ENCODE data around the gene C1QTNF2.

C1QTNF2 gene
- total RNA-seq = 0 to 0.07 reads per million in 2 donors

GRCh38 chr5:160369990-160370712 lies at the start of gene C1QTNF2:
Gene C1QTNF2 (minus strand): TSS chr5:160370626. CDS start chr5:160355011, 15,615 bp downstream.
- no peak for DNase-seq

- DNase-seq = no peak
These were observed 49.8 kb upstream of the C1QTNF2 start for GRCh38 chr5:160420331-160420610.

- DNase-seq = no peak
These were observed 49.3 kb upstream of the C1QTNF2 start for GRCh38 chr5:160419458-160420330.

DNA sequence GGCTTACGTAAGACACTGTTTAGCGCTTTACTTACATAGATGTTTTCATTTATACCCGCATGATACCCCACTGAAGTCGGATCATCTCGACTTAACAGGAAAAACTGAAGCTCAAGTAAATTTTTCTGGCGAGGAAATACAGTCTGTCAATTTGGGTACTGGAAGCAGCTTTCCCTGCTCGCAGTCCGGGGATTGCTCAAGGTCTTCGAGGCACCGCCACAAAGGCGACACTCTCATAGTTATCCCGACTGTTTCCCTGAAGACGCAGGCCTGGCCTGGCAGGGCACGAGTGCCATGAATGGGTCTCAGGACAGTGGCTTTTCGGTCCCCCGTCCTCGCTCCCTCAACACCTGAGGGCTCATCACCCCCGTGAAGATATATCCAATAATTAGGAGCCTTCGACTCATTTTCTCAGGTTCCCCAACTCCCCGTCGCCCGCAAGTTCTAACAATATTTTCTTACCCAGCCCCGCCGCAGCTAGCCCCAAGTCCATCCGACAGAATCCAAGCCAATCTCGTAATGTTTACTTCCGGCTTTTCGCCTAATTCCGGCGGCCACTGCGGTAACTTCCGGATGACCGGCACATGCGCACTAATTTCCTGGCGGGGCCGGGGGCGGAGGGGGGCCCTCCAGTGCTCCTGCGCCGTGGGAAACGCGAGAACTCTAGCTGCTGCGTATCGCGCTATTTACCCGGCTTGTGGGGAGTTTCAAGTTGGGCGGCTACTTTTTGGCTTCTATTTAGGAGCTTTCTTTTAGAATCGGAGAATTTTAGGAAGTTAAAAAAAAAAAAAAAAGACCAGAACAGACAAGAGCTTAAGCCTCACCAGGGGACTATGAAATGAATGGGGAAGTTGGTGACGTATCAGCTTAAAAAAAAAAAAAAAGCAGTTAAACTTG lies 48.4 kb upstream of the C1QTNF2 start, which contains the start of gene SLU7:
Gene SLU7 (minus strand): TSS at position 521 of the 897 bp plus-strand sequence. CDS start 3,787 bp downstream, outside the sequence.
- DNase-seq = peak; percentile 86

GRCh38 chr5:160399402-160400353 lies 29.3 kb upstream of the C1QTNF2 start, which contains the start of gene FAM200C:
Gene FAM200C (minus strand): TSS chr5:160400054. CDS start chr5:160395490, 4,564 bp downstream.
- DNase-seq = peak; percentile 43

- no peak for DNase-seq
These were observed 28.4 kb upstream of the C1QTNF2 start for GRCh38 chr5:160398806-160399205.

DNA sequence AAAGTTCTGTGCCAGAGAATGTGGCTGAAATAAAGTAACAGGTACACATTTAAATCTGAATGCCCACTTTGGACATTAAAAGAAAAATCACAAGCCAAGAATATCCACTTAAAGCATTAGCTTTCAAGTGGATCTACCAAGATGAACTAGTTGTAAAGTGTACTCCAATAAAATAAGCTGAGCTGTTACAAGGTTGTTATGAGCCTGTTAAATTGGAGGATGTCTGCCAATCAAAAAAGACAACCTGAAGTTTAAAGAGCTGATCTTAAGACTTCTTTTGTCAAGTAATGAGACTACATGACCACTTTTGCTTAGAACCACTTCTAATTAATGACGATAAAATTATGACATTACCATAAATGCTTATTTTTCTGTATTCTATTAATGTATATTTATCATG lies 27.1 kb upstream of the C1QTNF2 start:
- no peak for DNase-seq

DNA sequence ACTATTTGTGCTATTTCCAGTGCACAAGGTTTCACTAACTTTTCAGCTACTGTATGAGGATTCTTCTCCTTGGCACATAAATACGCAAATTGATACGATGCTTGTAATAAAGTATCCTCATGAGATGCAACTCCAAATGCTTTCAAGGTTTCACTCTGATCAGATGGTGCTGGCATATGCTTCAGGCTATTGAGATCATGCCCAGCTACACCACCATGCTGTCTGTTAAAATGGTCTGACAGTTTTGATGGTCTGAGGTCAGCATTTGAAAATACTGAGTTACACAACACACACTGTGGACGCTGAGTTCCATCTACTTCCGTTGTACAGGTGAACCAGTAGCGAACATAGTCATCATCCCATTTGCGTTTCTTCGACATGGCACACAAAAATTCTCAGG lies 24.7 kb upstream of the C1QTNF2 start:
- DNase-seq = no peak

DNA sequence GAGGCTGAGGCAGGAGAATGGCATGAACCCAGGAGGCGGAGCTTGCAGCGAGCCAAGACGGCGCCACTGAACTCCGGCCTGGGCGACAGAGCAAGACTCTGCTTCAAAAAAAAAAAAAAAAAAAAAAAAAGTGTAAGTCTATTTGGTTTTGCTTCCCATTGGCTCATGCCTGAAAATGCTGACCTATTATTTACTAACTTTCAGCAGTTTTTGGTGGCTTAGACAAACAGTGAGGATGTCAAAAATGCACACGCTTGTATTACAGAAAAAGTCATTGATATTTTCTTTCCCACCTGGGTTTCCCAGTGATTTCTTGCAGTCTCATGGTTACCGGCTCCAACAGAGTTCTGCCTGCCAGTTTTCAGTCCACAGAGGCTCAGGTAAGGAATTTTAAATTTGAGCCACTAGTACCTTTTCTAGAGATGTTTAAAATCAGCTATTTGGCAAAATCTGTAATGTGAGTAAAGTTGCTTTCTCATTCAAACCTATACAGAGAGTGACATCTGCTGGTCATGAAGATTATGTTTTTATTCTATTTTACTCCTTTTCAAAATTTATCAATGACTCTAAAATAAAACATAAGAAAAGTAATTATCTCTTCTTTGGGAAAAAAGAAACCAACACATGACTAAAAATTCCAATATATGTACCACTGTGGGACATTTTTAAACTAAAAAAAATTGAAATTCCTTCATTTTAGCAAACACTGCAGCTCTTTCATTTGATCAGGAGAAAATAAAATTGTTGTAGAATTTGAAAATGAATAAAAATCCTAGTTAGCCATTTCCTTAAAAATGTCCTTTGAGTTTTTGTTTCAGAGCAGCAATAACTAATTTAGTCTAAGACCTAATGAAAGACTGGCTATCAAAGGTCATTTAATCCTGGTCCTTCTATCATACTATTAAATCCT lies 20.6 kb upstream of the C1QTNF2 start:
- no peak for DNase-seq

GRCh38 chr5:160387445-160387844 lies 17.0 kb upstream of the C1QTNF2 start:
- DNase-seq = no peak

DNA sequence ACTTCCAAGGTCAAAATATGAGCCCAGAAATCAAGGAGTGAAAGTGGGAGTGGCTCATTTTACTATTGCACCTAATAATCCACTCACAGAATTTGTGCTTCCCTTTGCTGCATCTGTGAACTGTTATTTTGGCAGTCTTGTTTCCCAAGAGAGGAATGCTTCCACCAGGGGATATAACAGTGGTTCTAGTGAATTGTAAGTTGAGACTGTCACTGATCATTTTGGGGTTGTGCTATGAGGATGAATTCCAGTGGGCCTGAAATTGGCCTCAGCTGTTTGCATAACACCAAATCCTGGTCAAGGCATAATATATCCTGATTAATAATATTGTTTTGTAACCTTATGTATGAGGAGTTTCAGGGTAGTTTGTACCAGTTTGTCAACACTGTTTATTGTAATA lies 15.1 kb upstream of the C1QTNF2 start:
- DNase-seq = no peak

GRCh38 chr5:160384681-160385080 lies 14.3 kb upstream of the C1QTNF2 start:
- no peak for DNase-seq

DNA sequence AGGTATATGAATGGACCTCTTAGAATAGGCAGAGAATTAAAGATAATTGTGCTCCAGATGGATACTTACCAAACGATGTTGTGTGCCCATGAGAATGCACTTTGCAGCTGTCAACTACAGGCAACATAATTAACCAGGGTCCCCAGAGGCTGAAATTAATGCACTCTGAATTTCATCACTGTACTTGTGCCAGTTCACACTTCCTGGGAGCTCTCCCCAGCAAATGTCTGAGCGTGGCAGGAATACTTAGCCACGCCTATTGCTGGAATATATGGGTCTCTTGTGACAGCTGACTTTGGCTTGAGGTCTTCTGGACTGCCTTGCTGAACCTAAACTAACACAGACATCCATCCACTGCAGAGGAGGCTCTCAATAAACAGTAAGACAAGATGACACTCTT lies 11.9 kb upstream of the C1QTNF2 start:
- DNase-seq = no peak

DNA sequence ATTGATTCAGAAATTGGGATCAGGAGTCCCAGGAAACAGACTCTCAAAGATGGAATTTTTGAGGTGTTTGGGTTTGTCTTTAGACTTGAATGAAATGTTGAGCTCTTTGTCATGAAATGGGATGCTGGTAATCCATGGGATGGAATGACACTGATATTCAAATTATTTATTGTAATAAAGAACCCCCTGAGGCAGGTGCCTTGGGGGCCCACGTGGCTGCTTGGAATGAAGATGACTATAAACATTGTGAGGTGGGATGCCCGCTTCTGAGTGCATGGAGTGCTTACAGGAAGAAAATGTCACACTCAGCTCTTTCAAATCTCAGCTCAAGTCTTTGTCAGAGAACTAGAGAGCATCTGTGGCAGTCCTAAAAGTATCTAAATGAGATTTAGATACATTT lies 9.6 kb upstream of the C1QTNF2 start:
- no peak for DNase-seq

GRCh38 chr5:160379511-160379910 lies 9.1 kb upstream of the C1QTNF2 start:
- DNase-seq = no peak

- DNase-seq = no peak
These were observed 7.9 kb upstream of the C1QTNF2 start for GRCh38 chr5:160378330-160378729.

- no peak for DNase-seq
These were observed 7.2 kb upstream of the C1QTNF2 start for GRCh38 chr5:160377651-160378050.

DNA sequence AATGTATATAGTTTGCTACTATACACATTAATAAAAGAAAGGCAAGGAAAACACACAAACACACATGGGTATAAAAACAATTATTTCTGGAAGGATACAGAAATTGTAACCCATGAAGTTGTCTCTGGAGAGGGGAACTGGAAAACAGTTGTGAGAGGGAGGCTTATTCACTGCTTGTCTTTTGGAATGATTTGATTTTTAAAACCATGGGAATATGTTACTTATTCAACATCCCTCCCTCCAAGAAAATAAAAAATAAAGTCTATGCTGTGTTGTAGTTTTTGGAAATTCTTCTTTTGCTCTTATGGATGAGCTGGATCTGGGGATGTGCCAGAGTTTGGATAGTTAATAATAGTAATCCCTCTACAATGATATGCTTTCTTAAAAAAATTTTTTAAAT lies 6.0 kb upstream of the C1QTNF2 start:
- no peak for DNase-seq

- DNase-seq = no peak
These were observed 5.3 kb upstream of the C1QTNF2 start for GRCh38 chr5:160375701-160376100.

DNA sequence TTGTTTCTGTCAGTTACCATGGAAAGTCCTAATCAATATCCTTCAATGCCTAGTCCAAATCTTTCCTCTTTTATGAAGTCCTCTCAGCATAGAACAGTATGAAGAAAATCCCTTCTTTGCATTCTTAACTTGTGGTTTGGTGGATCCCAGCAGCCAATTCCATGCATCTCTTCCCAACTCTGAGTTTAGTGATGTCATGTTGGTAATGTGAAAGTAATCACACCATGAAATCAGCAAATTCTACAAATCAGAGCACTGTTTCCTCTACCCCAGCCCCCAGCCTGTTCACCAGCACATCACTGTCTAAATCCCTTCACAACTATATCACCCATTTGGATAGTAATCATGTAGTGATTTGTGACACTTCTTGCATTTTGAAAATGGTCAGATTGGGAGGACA lies 4.7 kb upstream of the C1QTNF2 start:
- no peak for DNase-seq

- no peak for DNase-seq
These were observed 868 bp upstream of the C1QTNF2 start for GRCh38 chr5:160371294-160371693.

Measured in T-helper 9 cell (primary cell).